Measurements from ENCODE around the gene BCAT1. TPM values are rescaled to one million over a fixed set of nuclear protein-coding genes. Genes with fewer than 3 reads are reported as not detected.

Gene BCAT1
- total and polyA plus RNA-seq, 2 donors (not counting 3 experiments of a cell fraction or from before 2014, with no cell fraction given), result 21.6 to 267 TPM

DNA sequence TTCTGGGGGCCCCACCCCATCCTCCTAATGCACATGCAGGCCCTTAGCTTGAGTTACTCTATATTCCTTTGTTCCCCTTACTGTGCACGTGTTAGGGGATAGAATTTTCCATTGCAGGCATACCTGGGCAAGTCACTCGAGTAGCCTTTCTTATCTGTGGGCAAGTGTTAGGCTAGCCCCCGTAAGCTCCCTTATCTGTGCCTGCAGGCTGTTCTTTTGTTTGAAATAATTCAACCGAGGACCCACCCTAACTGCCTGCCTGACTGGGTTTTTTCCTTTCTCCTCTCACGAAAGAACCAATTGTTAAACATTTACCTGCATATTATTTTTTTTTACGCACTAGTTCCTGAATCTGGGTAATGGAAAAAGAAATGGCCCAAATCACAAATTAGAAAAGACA lies 21.3 kb upstream of the BCAT1 start:
- Histone ChIP-seq H3K36me3 (ENCODE audit: control insufficient read depth in 2 of 2, extremely low read depth in 1 of 2, insufficient read depth in 2 of 2, low read length in 2 of 2) (no peaks in the 10 kb centered on the region), H3K9me1 (replicated peaks; ENCODE audit: control insufficient read depth, extremely low read depth, insufficient read depth, low read length) (no peaks in the 10 kb centered on the region), H4K20me1 (replicated peaks; ENCODE audit: control insufficient read depth, extremely low read depth, insufficient read depth, low read length) (no peaks in the 10 kb centered on the region), H3K4me1 (ENCODE audit: control insufficient read depth, extremely low read depth, insufficient read depth, low read length) (no peaks in the 10 kb centered on the region), H3K27me3 (ENCODE audit: control insufficient read depth in 2 of 2, insufficient read depth in 2 of 2, low read length in 2 of 2) (no peaks in the 10 kb centered on the region), H3K79me2 (ENCODE audit: control insufficient read depth, insufficient read depth, low read length) (no peaks in the 10 kb centered on the region), H3K9me3 (replicated peaks; ENCODE audit: control insufficient read depth, insufficient read depth, low read length) (no peaks in the 10 kb centered on the region), H2AFZ (ENCODE audit: low read depth, low read length) (no peak overlapping the region), H3K4me3 (replicated peaks in 1 of 3; ENCODE audit: insufficient read depth in 1 of 3, low read depth in 1 of 3, low read length in 3 of 3) (no peak overlapping the region), H3K9ac (replicated peaks; ENCODE audit: extremely low read depth, insufficient read depth, low read length) (no peak overlapping the region), H3K4me2 (ENCODE audit: insufficient read depth, low read length) (no peak overlapping the region), H3K27ac (ENCODE audit: insufficient read depth, low read depth, low read length) (no peak overlapping the region)
- FAIRE-seq, result no peak
- no TSS peak for BruUV-seq (replicated peaks)
- intact Hi-C loops (cut with micrococcal nuclease), result no loop called here
- no peak for DNase-seq (ENCODE audit: low read depth, low spot score)
- CTCF ChIA-PET, result no interaction called here
- POLR2A ChIA-PET, result no interaction called here
- TF ChIP-seq EZH2 (IDR thresholded peaks at IDR 0.05; ENCODE audit: borderline replicate concordance, low read depth, low read length, severe bottlenecking), result no peak
- TF ChIP-seq JUN (IDR thresholded peaks at IDR 0.05; ENCODE audit: borderline replicate concordance, insufficient read depth, insufficient read length, low read depth), result no peak
- no peak for TF ChIP-seq POLR2AphosphoS5 (IDR thresholded peaks at IDR 0.05; ENCODE audit: insufficient read depth, low read depth, low read length)
- TF ChIP-seq GATA2 (IDR thresholded peaks at IDR 0.05; ENCODE audit: insufficient read depth, insufficient read length, low read depth, low read length), result no peak
- no peak for TF ChIP-seq POLR2A (IDR thresholded peaks at IDR 0.05; ENCODE audit: low read depth, low read length)
- no peak for TF ChIP-seq MYC (IDR thresholded peaks at IDR 0.05; ENCODE audit: low read depth, low read length)
- TF ChIP-seq, protein P1, sequence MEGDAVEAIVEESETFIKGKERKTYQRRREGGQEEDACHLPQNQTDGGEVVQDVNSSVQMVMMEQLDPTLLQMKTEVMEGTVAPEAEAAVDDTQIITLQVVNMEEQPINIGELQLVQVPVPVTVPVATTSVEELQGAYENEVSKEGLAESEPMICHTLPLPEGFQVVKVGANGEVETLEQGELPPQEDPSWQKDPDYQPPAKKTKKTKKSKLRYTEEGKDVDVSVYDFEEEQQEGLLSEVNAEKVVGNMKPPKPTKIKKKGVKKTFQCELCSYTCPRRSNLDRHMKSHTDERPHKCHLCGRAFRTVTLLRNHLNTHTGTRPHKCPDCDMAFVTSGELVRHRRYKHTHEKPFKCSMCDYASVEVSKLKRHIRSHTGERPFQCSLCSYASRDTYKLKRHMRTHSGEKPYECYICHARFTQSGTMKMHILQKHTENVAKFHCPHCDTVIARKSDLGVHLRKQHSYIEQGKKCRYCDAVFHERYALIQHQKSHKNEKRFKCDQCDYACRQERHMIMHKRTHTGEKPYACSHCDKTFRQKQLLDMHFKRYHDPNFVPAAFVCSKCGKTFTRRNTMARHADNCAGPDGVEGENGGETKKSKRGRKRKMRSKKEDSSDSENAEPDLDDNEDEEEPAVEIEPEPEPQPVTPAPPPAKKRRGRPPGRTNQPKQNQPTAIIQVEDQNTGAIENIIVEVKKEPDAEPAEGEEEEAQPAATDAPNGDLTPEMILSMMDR (IDR thresholded peaks at IDR 0.05; ENCODE audit: extremely low read depth in 1 of 2, insufficient read depth in 1 of 2, low read depth in 1 of 2, low read length in 2 of 2), result no peak
- TF ChIP-seq FOS (IDR thresholded peaks at IDR 0.05; ENCODE audit: borderline replicate concordance, insufficient read depth, low read length), result no peak
- TF ChIP-seq, protein P2, sequence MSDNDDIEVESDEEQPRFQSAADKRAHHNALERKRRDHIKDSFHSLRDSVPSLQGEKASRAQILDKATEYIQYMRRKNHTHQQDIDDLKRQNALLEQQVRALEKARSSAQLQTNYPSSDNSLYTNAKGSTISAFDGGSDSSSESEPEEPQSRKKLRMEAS (IDR thresholded peaks at IDR 0.05; ENCODE audit: insufficient read depth, insufficient read length), result no peak
- dilution Hi-C loops (cut with MboI; ENCODE audit: extremely low pct_ligation_motif_present, low sequenced_read_pairs), result no loop called here
